HL-60 (cell line): ENCODE results near the gene SNU13.
"Not testable (repeated sequence)": the region's sequence is repeated elsewhere in the genome, so short reads cannot be mapped to it uniquely, and the experiment has no call there.

Source experiments
- DNase-seq, 2 experiments: peaks; one replicate each; pipeline ENCODE4 v3.0.0-alpha.2; 2010 to 2020; ENCODE audit warnings: low read depth in 1 of 2, low spot score in 1 of 2
- H3K27ac ChIP-seq: fragments of 250-450 bp; sonication (Bioruptor Pico); replicated peaks from 2 replicates; pipeline ENCODE4 v1.5.1; 2020; ENCODE audit warnings: mild to moderate bottlenecking, moderate library complexity
- H3K27me3 ChIP-seq: fragments of 250-450 bp; sonication (Bioruptor Pico); 2 replicates; pipeline ENCODE4 v1.5.1; 2021; ENCODE audit warnings: mild to moderate bottlenecking, moderate library complexity; ENCODE audit not compliant: insufficient read depth, poor library complexity, severe bottlenecking
- H3K4me3 ChIP-seq: replicated peaks from 2 replicates; pipeline ENCODE4 v1.5.1; 2011; ENCODE audit warnings: mild to moderate bottlenecking, control low read depth, low read length; ENCODE audit not compliant: insufficient read depth
- CTCF ChIP-seq: IDR thresholded peaks from one replicate; pipeline ENCODE4 v1.5.1; 2011; ENCODE audit warnings: low read length, control low read depth, inconsistent platforms; ENCODE audit not compliant: insufficient read depth
- GABPA ChIP-seq: IDR thresholded peaks from 2 replicates; pipeline ENCODE4 v1.6.1; 2012; ENCODE audit warnings: low read depth
- POLR2AphosphoS5 ChIP-seq: IDR thresholded peaks from 2 replicates; pipeline ENCODE4 v1.6.1; 2012; ENCODE audit warnings: low read depth
- REST ChIP-seq: IDR thresholded peaks from 2 replicates; pipeline ENCODE4 v1.6.1; 2012; ENCODE audit warnings: low read depth; ENCODE audit not compliant: insufficient replicate concordance
- SPI1 ChIP-seq: IDR thresholded peaks from 2 replicates; pipeline ENCODE4 v1.6.1; 2012; ENCODE audit warnings: low read depth, mild to moderate bottlenecking, borderline replicate concordance
- long read RNA-seq: library from polyadenylated mRNA; unstranded; transcript quantifications from one replicate; pipeline ENCODE4 v2.0.0, GENCODE V29; 2020

Gene SNU13
- long read RNA-seq, transcript SNU13-211 (4 exons, 1,036 nt): minor isoform, 11 of 884 reads
- long read RNA-seq, transcript SNU13-202 (3 exons, 1,503 nt): major isoform, 579 of 884 reads
- long read RNA-seq, transcript SNU13-201 (3 exons, 877 nt): minor isoform, 260 of 884 reads
- long read RNA-seq, partial matches to known transcripts: 14 of 884 reads
- long read RNA-seq, other reads (novel, unspliced or antisense): 19 of 884 reads

- peak within 1 kb of the TSS; percentile 95 for H3K27ac ChIP-seq
- TF ChIP-seq GABPA: peak; percentile 88
- peak; percentile 41; the same call in 1 of the 2 replicates for TF ChIP-seq SPI1
- TF ChIP-seq POLR2AphosphoS5: peak; percentile 89
- no peak for TF ChIP-seq CTCF
- peak; percentile 45 for TF ChIP-seq REST
- H3K4me3 ChIP-seq: peak within 1 kb of the TSS; percentile 85
- peak; percentile 94 to 95 for DNase-seq
- H3K27me3 ChIP-seq: no peaks in the 10 kb centered on the region
Measured at GRCh38 chr22:41688365-41689211, at the start of gene SNU13. SNU13 (minus strand) TSS chr22:41688867; CDS start chr22:41688796, 71 bp downstream.

- not testable (repeated sequence) for H3K27ac ChIP-seq, H3K27me3 ChIP-seq, H3K4me3 ChIP-seq, DNase-seq
Measured at GRCh38 chr22:41733241-41733640, 44.6 kb upstream of the SNU13 start.

DNA sequence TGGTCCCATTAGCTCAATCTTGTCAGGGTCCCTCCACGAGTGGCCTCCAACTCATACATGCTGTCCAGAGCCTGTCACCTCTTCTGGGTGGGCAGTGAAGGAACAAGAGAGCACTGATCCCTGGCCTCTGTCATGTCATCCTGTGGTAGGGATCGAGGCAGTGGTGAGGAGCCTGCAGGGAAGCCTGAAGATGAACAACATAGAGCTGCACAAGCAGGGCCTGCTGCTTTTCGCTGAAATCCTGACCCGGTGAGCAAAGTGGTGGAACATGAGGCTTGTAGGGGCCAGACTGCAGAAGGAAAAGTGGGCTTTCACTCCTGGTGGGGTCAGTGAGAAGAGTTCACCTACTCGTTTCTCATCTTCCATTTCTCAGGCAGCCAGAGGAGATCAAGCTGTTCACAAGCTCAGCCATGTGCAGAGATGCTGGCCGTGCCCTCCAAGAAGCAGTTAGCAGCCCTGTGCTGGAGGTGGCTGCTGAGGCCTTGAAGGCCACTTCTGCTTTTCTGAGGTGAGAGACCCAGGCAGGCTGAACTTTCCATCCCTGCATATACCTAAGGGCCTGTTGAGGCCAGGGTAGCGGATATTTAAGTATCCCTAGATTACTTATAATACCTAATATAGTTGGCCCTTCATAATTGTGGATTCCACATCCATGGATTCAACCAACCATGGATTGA is 43.6 kb upstream of the SNU13 start:
- TF ChIP-seq POLR2AphosphoS5 (no peak), SPI1 (peak; percentile 94)
- no peak overlapping the region for H3K27ac ChIP-seq
- no peak overlapping the region for H3K4me3 ChIP-seq
- no peaks in the 10 kb centered on the region for H3K27me3 ChIP-seq
- DNase-seq: peak in 1 of 2 experiments; percentile 36

DNA sequence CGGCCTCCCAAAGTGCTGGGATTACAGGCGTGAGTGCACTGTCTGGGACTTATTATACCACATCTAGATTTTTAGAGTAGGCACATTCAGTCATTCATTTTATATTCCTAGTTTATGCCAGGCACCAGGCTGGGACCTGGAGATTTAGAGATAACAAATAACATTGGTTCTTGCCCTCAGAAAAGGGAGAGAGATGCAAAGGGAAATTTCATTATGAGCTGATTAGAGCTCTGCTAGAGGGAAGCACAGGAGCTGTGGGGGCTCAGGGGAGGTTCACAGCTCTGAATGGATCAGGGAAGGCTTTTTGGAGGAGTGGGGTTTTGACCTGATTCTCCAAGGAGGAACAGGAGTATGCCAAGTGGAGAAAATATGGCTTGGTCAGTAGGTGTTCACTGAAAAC is 42.9 kb upstream of the SNU13 start:
- no peak for DNase-seq
- no peaks in the 10 kb centered on the region for H3K27me3 ChIP-seq
- H3K4me3 ChIP-seq: no peak overlapping the region
- TF ChIP-seq GABPA (no peak), POLR2AphosphoS5 (no peak), SPI1 (no peak), REST (no peak), CTCF (no peak)
- no peak overlapping the region for H3K27ac ChIP-seq
